Fibroblast of villous mesenchyme (primary cell): ENCODE measurements around the gene MOSMO. TPM values are rescaled to one million over a fixed set of nuclear protein-coding genes. Genes with fewer than 3 reads are reported as not detected.
"Not testable (repeated sequence)": the region's sequence is repeated elsewhere in the genome, so short reads cannot be mapped to it uniquely, and the experiment has no call there.

Experiments used
- DNase-seq: peaks from one replicate; pipeline ENCODE4 v3.0.0-alpha.2; 2010; ENCODE audit warnings: low read depth
- H3K4me3 ChIP-seq: 2 replicates; pipeline ENCODE4 v1.5.1; 2011; ENCODE audit warnings: low read depth, mild to moderate bottlenecking, low read length
- CTCF ChIP-seq: IDR thresholded peaks from 2 replicates; pipeline ENCODE4 v1.5.1; 2012; ENCODE audit warnings: low read depth, mild to moderate bottlenecking, low read length; ENCODE audit not compliant: insufficient read depth
- total RNA-seq: library from RNA; depleted of rRNA; stranded (reverse); fragments of >200 nt; gene quantifications from 2 replicates; pipeline ENCODE4 v1.2.3, GENCODE V29; 2012

Gene MOSMO
- total RNA-seq, 1 donor, result 19.0 TPM

GRCh38 chr16:22098405-22099255 lies 90.7 kb downstream of the MOSMO start:
- peak; percentile 52 for DNase-seq
- peak; percentile 68 for TF ChIP-seq CTCF
- H3K4me3 ChIP-seq, result no peak overlapping the region

- no peak for TF ChIP-seq CTCF
- DNase-seq, result no peak
- no peak overlapping the region for H3K4me3 ChIP-seq
Measured at GRCh38 chr16:22099256-22099975, 91.5 kb downstream of the MOSMO start.

- no peak for TF ChIP-seq CTCF
- DNase-seq, result no peak
- H3K4me3 ChIP-seq, result no peak overlapping the region
Measured at GRCh38 chr16:22103441-22103840, 95.5 kb downstream of the MOSMO start.

GRCh38 chr16:22109258-22109898 lies 101.5 kb downstream of the MOSMO start:
- DNase-seq, result no peak
- TF ChIP-seq CTCF, result no peak
- H3K4me3 ChIP-seq, result no peak overlapping the region

- DNase-seq, H3K4me3 ChIP-seq: not testable (repeated sequence)
Measured at GRCh38 chr16:22111629-22112028, 103.7 kb downstream of the MOSMO start.

- DNase-seq, result no peak
- no peak overlapping the region for H3K4me3 ChIP-seq
- no peak for TF ChIP-seq CTCF
Measured at GRCh38 chr16:22116095-22116700, 108.3 kb downstream of the MOSMO start.

GRCh38 chr16:22117609-22118008 lies 109.7 kb downstream of the MOSMO start:
- no peak for TF ChIP-seq CTCF
- no peak overlapping the region for H3K4me3 ChIP-seq
- no peak for DNase-seq
